H7 (cell line): ENCODE data around the gene LRRIQ4. TPM values are rescaled to one million over a fixed set of nuclear protein-coding genes. Genes with fewer than 3 reads are reported as not detected.

Experiments used
- DNase-seq: peaks from one replicate; pipeline ENCODE4 v3.0.0; 2012
- H3K27me3 ChIP-seq: 2 replicates; pipeline ENCODE4 v1.6.0; 2011; ENCODE audit warnings: mild to moderate bottlenecking, low read length; ENCODE audit not compliant: control insufficient read depth, insufficient read depth
- H3K36me3 ChIP-seq: replicated peaks from 2 replicates; pipeline ENCODE4 v1.5.1; 2011; ENCODE audit warnings: low read length; ENCODE audit not compliant: control insufficient read depth, insufficient read depth
- H3K4me3 ChIP-seq: 2 replicates; pipeline ENCODE4 v1.5.1; 2011; ENCODE audit warnings: low read depth, mild to moderate bottlenecking, control low read depth, low read length, moderate library complexity; ENCODE audit not compliant: insufficient read depth
- total RNA-seq: library from RNA; depleted of rRNA; stranded (reverse); fragments of >200 nt; shearing (Covaris generic); gene quantifications from 2 replicates; pipeline ENCODE4 v1.2.3, GENCODE V29; 2014

The LRRIQ4 gene
- total RNA-seq, 1 experiment from 2014 or later, result not detected

GRCh38 chr3:169861871-169862270, 49.2 kb downstream of the LRRIQ4 start:
- peak; percentile 18 for DNase-seq
- no peaks in the 10 kb centered on the region for H3K27me3 ChIP-seq
- H3K36me3 ChIP-seq, result no peaks in the 10 kb centered on the region
- no peak overlapping the region for H3K4me3 ChIP-seq

GRCh38 chr3:169863458-169863899, 50.8 kb downstream of the LRRIQ4 start:
- no peaks in the 10 kb centered on the region for H3K36me3 ChIP-seq
- no peak overlapping the region for H3K4me3 ChIP-seq
- H3K27me3 ChIP-seq, result no peaks in the 10 kb centered on the region
- peak; percentile 40 for DNase-seq

GRCh38 chr3:169864270-169864669, 51.6 kb downstream of the LRRIQ4 start:
- DNase-seq, result no peak
- Histone ChIP-seq H3K27me3 (no peaks in the 10 kb centered on the region), H3K36me3 (no peaks in the 10 kb centered on the region), H3K4me3 (no peak overlapping the region)

GRCh38 chr3:169865176-169865767, 52.6 kb downstream of the LRRIQ4 start:
- no peaks in the 10 kb centered on the region for H3K36me3 ChIP-seq
- no peak for DNase-seq

GRCh38 chr3:169867584-169868210, 55.0 kb downstream of the LRRIQ4 start:
- Histone ChIP-seq H3K4me3 (no peak overlapping the region), H3K36me3 (no peaks in the 10 kb centered on the region), H3K27me3 (no peaks in the 10 kb centered on the region)
- DNase-seq, result no peak

More at GRCh38 chr3:169865176-169865767, 52.6 kb downstream of the LRRIQ4 start:
- Histone ChIP-seq H3K4me3 (no peak overlapping the region), H3K27me3 (no peaks in the 10 kb centered on the region)

GRCh38 chr3:169868369-169868768, 55.7 kb downstream of the LRRIQ4 start:
- Histone ChIP-seq H3K27me3 (no peaks in the 10 kb centered on the region), H3K4me3 (no peak overlapping the region), H3K36me3 (no peaks in the 10 kb centered on the region)
- DNase-seq, result no peak

- Histone ChIP-seq H3K36me3 (no peaks in the 10 kb centered on the region), H3K4me3 (no peak within 1 kb of the TSS), H3K27me3 (no peaks in the 10 kb centered on the region)
- DNase-seq, result no peak
These were observed 57.0 kb downstream of the LRRIQ4 start, which contains the start of gene LRRC31 for GRCh38 chr3:169869484-169870220. Gene LRRC31 (minus strand): TSS chr3:169869935. CDS start chr3:169869807, 128 bp downstream.

- Histone ChIP-seq H3K27me3 (no peaks in the 10 kb centered on the region), H3K36me3 (no peaks in the 10 kb centered on the region), H3K4me3 (no peak overlapping the region)
- DNase-seq, result no peak
These were observed 58.6 kb downstream of the LRRIQ4 start for GRCh38 chr3:169871129-169871886.

GRCh38 chr3:169879013-169879557, 66.4 kb downstream of the LRRIQ4 start:
- no peaks in the 10 kb centered on the region for H3K36me3 ChIP-seq
- no peak for DNase-seq
- no peak overlapping the region for H3K4me3 ChIP-seq
- no peaks in the 10 kb centered on the region for H3K27me3 ChIP-seq

GRCh38 chr3:169879845-169880575, 67.3 kb downstream of the LRRIQ4 start:
- Histone ChIP-seq H3K27me3 (no peaks in the 10 kb centered on the region), H3K4me3 (no peak overlapping the region), H3K36me3 (no peaks in the 10 kb centered on the region)
- no peak for DNase-seq

- no peak for DNase-seq
- no peaks in the 10 kb centered on the region for H3K27me3 ChIP-seq
- H3K4me3 ChIP-seq, result no peak overlapping the region
- H3K36me3 ChIP-seq, result no peaks in the 10 kb centered on the region
These were observed 68.0 kb downstream of the LRRIQ4 start for GRCh38 chr3:169880576-169881250.

- DNase-seq, result no peak
- Histone ChIP-seq H3K27me3 (no peaks in the 10 kb centered on the region), H3K36me3 (no peaks in the 10 kb centered on the region), H3K4me3 (no peak overlapping the region)
These were observed 74.0 kb downstream of the LRRIQ4 start for GRCh38 chr3:169886671-169887070.
